Kidney (tissue), 14 donors: Measurements from ENCODE around the gene FBLN7. TPM values are rescaled to one million over a fixed set of nuclear protein-coding genes. Genes with fewer than 3 reads are reported as not detected.

Source experiments
- DNase-seq, 5 donors: peaks; one replicate each; pipeline ENCODE4 v3.0.0-alpha.2; 2013 to 2020
- FAIRE-seq: peaks from 2 replicates; lab custom pipeline; 2012; peaks lifted over from hg19 to GRCh38; lab: Jason Lieb, UNC
- H3K27ac ChIP-seq, 2 donors: one replicate each; pipeline ENCODE4 v1.7.0; 2013; ENCODE audit warnings: low read depth in 2 of 2, low read length in 2 of 2, inconsistent platforms in 1 of 2
- H3K27me3 ChIP-seq: one replicate; pipeline ENCODE4 v1.7.1; 2013; ENCODE audit warnings: low read length, inconsistent platforms; ENCODE audit not compliant: control insufficient read depth, insufficient read depth
- H3K36me3 ChIP-seq, 3 donors: one replicate each; pipeline versions ENCODE4 v1.7.0 to v1.7.1; 2013; ENCODE audit warnings: low read length in 3 of 3, control low read depth in 1 of 3, inconsistent platforms in 1 of 3; ENCODE audit not compliant: insufficient read depth in 3 of 3, control insufficient read depth in 2 of 3
- H3K4me1 ChIP-seq, 3 donors: one replicate each; pipeline versions ENCODE4 v1.7.0 to v1.7.1; 2013; ENCODE audit warnings: low read length in 3 of 3, inconsistent platforms in 1 of 3, low read depth in 1 of 3; ENCODE audit not compliant: control insufficient read depth in 2 of 3, insufficient read depth in 2 of 3
- H3K4me3 ChIP-seq, 3 donors: one replicate each; pipeline versions ENCODE4 v1.7.0 to v1.8.1; 2013; ENCODE audit warnings: low read length in 3 of 3, control low read depth in 1 of 3, inconsistent platforms in 1 of 3
- H3K9ac ChIP-seq, 3 donors: one replicate each; pipeline versions ENCODE4 v1.7.0 to v1.7.1; 2013; ENCODE audit warnings: low read length in 3 of 3, control low read depth in 1 of 3, inconsistent platforms in 1 of 3
- H3K9me3 ChIP-seq, 3 donors: one replicate each; pipeline versions ENCODE4 v1.7.0 to v1.7.1; 2013; ENCODE audit warnings: low read length in 3 of 3, control low read depth in 1 of 3, inconsistent platforms in 1 of 3; ENCODE audit not compliant: control insufficient read depth in 2 of 3, insufficient read depth in 1 of 3
- intact Hi-C: fragments of 100-400 bp; cut with DNase I; formaldehyde crosslinking; loops from one replicate; pipeline ENCODE4 v1.11.1; 2022
- polyA plus RNA-seq: library from polyadenylated mRNA; stranded (reverse); fragments of 350-450 nt; fragmentation: Illumina TruSeq; extraction: RNeasy Lipid Tissue Mini Kit (QIAGEN cat#74804); gene quantifications from one replicate; pipeline ENCODE4 v1.2.3, GENCODE V29; 2014; ENCODE audit warnings: low read depth, low replicate concordance; ENCODE audit not compliant: insufficient read depth
- total RNA-seq: library from RNA; stranded (reverse); fragmentation: NEBNext Ultra II Directional; extraction: Animal tissue kit (Norgen Biotek cat#: 25700); gene quantifications from one replicate; pipeline ENCODE4 v1.2.1, GENCODE V29; 2021
- TF ChIP-seq, protein P1 (sequence below): IDR thresholded peaks from 3 replicates; pipeline ENCODE4 v1.5.1; 2012; ENCODE audit warnings: mild to moderate bottlenecking, moderate library complexity, borderline replicate concordance; ENCODE audit not compliant: insufficient read depth; ENCODE audit errors: extremely low read depth
- donor health status: control.
- donor health status: control.
- donor health status: control.
- donor health status: control.
- donor health status: control.
- donor health status: DM: yes; HTN: yes; CAD: no.
- donor health status: Normal renal cell carcinoma (clear cell type).

FBLN7 gene
- total and polyA plus RNA-seq, 2 donors from 2014 or later = 0.71 to 4.6 TPM

DNA sequence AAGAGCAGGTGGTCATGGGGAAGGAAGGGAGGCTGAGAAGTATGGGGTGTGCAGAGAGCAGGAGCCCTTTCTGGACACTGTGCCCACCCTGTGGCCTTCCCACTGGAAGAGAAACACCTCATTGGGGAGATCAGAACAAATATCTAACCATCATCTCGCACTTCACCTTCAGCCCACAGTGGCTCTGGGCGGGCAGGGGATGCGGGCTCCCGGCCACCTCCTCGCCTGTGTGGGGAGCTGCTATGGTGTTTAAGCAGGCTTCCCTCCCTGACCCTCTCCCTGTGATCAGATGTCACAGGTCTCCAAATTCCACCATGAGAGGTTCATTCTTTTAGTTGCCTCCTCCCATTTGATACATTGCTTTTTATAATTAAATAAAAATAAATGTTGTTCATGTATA is 5.0 kb downstream of the FBLN7 start:
- no peak for FAIRE-seq

DNA sequence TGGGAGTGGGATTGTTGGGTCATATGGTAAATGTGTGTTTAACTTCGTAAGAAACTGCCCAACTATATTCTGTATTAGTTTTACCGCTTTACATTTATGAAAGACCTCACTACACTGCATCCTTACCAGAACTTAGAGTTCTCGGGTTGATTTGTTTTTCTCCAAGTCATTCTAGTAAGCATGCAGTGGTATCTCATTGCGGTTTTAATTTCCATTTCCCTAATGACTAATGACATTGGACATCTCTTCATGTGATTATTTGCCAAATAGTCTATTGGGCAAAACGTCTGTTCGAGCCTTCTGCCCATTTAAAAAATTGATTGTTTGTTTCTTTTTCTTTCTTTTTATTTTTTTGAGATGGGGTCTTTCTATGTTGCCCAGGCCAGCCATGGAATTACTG is 6.8 kb downstream of the FBLN7 start:
- intact Hi-C loops = no loop called here
- FAIRE-seq = no peak

More for the DNA sequence above, 5.0 kb downstream of the FBLN7 start:
- H3K27me3 ChIP-seq = no peaks in the 10 kb centered on the region
- no peaks in the 10 kb centered on the region for H3K9me3 ChIP-seq
- no peak overlapping the region for H3K4me3 ChIP-seq
- H3K36me3 ChIP-seq = no peaks in the 10 kb centered on the region
- TF ChIP-seq, protein P1, sequence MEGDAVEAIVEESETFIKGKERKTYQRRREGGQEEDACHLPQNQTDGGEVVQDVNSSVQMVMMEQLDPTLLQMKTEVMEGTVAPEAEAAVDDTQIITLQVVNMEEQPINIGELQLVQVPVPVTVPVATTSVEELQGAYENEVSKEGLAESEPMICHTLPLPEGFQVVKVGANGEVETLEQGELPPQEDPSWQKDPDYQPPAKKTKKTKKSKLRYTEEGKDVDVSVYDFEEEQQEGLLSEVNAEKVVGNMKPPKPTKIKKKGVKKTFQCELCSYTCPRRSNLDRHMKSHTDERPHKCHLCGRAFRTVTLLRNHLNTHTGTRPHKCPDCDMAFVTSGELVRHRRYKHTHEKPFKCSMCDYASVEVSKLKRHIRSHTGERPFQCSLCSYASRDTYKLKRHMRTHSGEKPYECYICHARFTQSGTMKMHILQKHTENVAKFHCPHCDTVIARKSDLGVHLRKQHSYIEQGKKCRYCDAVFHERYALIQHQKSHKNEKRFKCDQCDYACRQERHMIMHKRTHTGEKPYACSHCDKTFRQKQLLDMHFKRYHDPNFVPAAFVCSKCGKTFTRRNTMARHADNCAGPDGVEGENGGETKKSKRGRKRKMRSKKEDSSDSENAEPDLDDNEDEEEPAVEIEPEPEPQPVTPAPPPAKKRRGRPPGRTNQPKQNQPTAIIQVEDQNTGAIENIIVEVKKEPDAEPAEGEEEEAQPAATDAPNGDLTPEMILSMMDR = no peak
- DNase-seq = no peak
- intact Hi-C loops = no loop called here
- H3K9ac ChIP-seq = no peak overlapping the region
- no peak overlapping the region for H3K27ac ChIP-seq
- H3K4me1 ChIP-seq = no peaks in the 10 kb centered on the region

DNA sequence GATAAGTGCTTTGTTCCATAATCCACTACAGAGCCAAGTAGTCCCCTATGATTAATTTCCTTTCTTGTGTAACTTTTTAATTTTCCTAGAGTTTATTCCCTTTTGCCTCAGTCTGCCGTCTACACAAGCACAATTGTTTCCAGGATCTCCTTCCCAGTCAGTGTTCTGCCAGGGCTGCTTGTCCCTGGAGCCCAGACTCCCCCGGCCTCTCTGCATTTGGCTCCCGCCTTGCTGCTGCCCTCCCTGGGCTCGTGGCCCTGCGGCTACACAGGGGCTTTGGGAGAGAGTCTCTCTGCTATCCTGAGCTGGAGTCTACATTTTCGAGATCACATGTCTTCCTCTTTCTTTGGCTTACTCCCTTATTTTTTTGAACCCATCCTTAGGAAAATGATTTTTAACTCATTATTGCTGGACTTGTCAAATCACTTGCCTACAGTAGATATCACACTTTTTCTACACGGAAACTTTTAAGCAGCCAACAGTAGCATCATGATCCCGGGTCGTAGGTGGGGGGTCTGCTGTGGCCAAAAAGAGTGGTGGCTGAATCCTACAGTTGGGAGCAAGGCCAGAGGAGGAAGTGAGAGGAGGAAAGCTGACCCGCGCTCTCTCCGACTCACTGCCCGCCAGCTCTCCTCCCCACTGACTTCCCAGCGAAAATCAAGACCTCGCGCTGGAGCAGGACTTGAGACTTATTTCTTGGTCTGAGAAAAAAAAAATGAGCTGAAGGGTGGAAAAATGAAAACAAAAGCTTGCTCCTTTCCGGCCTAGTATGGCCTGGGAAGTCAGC is 9.4 kb downstream of the FBLN7 start:
- H3K36me3 ChIP-seq = no peaks in the 10 kb centered on the region
- no peaks in the 10 kb centered on the region for H3K4me1 ChIP-seq
- DNase-seq (peak in 3 of 5 donors; percentile 40 to 71 (median 62)), FAIRE-seq (no peak)
- no peak overlapping the region for H3K9ac ChIP-seq
- TF ChIP-seq, protein P1 = no peak
- intact Hi-C loops = no loop called here
- no peaks in the 10 kb centered on the region for H3K27me3 ChIP-seq
- H3K4me3 ChIP-seq = no peak overlapping the region
- H3K9me3 ChIP-seq = no peaks in the 10 kb centered on the region
- H3K27ac ChIP-seq = no peak overlapping the region

More for the DNA sequence above, 6.8 kb downstream of the FBLN7 start:
- DNase-seq = no peak
- Histone ChIP-seq H3K9ac (no peak overlapping the region), H3K4me1 (no peaks in the 10 kb centered on the region), H3K36me3 (no peaks in the 10 kb centered on the region), H3K4me3 (no peak overlapping the region), H3K27ac (no peak overlapping the region), H3K9me3 (no peaks in the 10 kb centered on the region), H3K27me3 (no peaks in the 10 kb centered on the region)
- TF ChIP-seq, protein P1 = no peak
